Measurements from ENCODE around the gene ACSL1. TPM values are rescaled to one million over a fixed set of nuclear protein-coding genes. Genes with fewer than 3 reads are reported as not detected.

ACSL1 gene
- total RNA-seq, 1 experiment from 2014 or later, result 20.0 TPM

DNA sequence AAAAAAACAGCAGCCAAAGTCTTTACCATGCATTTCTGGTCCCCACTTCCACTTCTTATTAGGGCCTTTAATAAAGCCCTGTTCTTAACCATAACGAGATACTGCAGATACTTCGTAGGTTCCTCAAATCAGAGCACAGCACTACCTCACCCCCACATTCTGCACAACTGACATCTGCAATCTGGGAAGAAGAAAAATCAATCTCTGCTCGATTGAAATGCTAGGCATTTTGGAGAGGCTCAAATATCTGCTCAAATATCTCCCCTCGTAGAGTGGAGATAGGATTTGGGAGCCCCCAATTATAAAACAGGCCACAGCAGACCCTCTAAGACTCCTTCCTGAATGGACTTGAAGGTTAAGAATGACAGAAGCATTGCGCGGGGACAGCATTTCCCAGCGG, 51.6 kb downstream of the ACSL1 start:
- no peak overlapping the region for H3K9ac ChIP-seq (ENCODE audit: low read length)
- no peak overlapping the region for H2AFZ ChIP-seq (ENCODE audit: low read length)
- H3K4me3 ChIP-seq (ENCODE audit: low read length), result no peak overlapping the region
- ChIA-PET CTCF (no interaction called here), POLR2A (ENCODE audit: unreplicated experiment) (interaction anchor here (0.5 kb wide), 1 partner anchor 45 kb away, joined by 24 read pairs; no protein-coding TSS in a partner anchor)
- ATAC-seq (no peak), DNase-seq (no peak)
- no peak overlapping the region for H3K4me2 ChIP-seq (ENCODE audit: low read length)
- BruUV-seq (replicated peaks), result no TSS peak
- no peaks in the 10 kb centered on the region for H4K20me1 ChIP-seq (ENCODE audit: low read length)
- H3K9me2 ChIP-seq (replicated peaks; ENCODE audit: low read length), result no peaks in the 10 kb centered on the region
- H3K36me3 ChIP-seq (ENCODE audit: low read depth, low read length), result no peaks in the 10 kb centered on the region
- no peak overlapping the region for H3K27ac ChIP-seq (ENCODE audit: low read length)
- no peaks in the 10 kb centered on the region for H3K4me1 ChIP-seq (ENCODE audit: insufficient read depth, low read length)
- H3K9me3 ChIP-seq (ENCODE audit: low read length), result no peaks in the 10 kb centered on the region
- no peaks in the 10 kb centered on the region for H3K27me3 ChIP-seq (ENCODE audit: low read length)
- no peaks in the 10 kb centered on the region for H3F3A ChIP-seq (ENCODE audit: low read length, unreplicated experiment)
- intact Hi-C loops (cut with micrococcal nuclease), result no loop called here
- TF ChIP-seq EZH2phosphoT487 (IDR thresholded peaks at IDR 0.05; ENCODE audit: borderline replicate concordance, low read length) (no peak), EZH2 (IDR thresholded peaks at IDR 0.05; ENCODE audit: low read length, unreplicated experiment) (no peak)
- TF ChIP-seq, protein P1, sequence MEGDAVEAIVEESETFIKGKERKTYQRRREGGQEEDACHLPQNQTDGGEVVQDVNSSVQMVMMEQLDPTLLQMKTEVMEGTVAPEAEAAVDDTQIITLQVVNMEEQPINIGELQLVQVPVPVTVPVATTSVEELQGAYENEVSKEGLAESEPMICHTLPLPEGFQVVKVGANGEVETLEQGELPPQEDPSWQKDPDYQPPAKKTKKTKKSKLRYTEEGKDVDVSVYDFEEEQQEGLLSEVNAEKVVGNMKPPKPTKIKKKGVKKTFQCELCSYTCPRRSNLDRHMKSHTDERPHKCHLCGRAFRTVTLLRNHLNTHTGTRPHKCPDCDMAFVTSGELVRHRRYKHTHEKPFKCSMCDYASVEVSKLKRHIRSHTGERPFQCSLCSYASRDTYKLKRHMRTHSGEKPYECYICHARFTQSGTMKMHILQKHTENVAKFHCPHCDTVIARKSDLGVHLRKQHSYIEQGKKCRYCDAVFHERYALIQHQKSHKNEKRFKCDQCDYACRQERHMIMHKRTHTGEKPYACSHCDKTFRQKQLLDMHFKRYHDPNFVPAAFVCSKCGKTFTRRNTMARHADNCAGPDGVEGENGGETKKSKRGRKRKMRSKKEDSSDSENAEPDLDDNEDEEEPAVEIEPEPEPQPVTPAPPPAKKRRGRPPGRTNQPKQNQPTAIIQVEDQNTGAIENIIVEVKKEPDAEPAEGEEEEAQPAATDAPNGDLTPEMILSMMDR (conservative IDR thresholded peaks at IDR 0.05; ENCODE audit: low read depth, low read length), result no peak
- no peaks in the 10 kb centered on the region for H3K79me2 ChIP-seq (ENCODE audit: low read length)

DNA sequence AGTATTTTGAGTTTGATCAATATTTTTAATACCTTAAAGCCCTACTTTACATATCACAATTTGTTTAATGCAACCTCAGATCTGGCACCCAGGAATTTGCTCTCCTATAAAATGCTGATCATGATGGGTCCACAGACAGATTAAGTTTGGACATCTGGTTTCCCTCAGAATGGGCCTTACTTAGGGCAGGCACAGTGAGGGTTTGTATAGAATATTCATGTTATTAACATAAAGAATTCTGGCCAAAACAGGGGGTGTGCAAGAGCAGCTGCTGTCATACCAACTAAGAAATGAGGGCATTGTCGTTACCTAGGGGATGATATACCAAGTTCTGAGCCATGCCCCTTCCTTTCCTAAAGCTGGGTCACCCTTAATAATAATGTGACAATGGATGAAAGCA, 54.4 kb downstream of the ACSL1 start:
- no peaks in the 10 kb centered on the region for H4K20me1 ChIP-seq (ENCODE audit: low read length)
- no peaks in the 10 kb centered on the region for H3K27me3 ChIP-seq (ENCODE audit: low read length)
- no peak overlapping the region for H3K4me2 ChIP-seq (ENCODE audit: low read length)
- H3K9me3 ChIP-seq (ENCODE audit: low read length), result no peaks in the 10 kb centered on the region
- TF ChIP-seq EZH2 (IDR thresholded peaks at IDR 0.05; ENCODE audit: low read length, unreplicated experiment), result no peak
- no peak for TF ChIP-seq EZH2phosphoT487 (IDR thresholded peaks at IDR 0.05; ENCODE audit: borderline replicate concordance, low read length)
- TF ChIP-seq, protein P1 (conservative IDR thresholded peaks at IDR 0.05; ENCODE audit: low read depth, low read length), result no peak
- ChIA-PET POLR2A (ENCODE audit: unreplicated experiment) (no interaction called here), CTCF (no interaction called here)
- no peak overlapping the region for H2AFZ ChIP-seq (ENCODE audit: low read length)
- no peak for ATAC-seq
- BruUV-seq (replicated peaks), result no TSS peak
- H3F3A ChIP-seq (ENCODE audit: low read length, unreplicated experiment), result no peaks in the 10 kb centered on the region
- no peaks in the 10 kb centered on the region for H3K79me2 ChIP-seq (ENCODE audit: low read length)
- no peaks in the 10 kb centered on the region for H3K36me3 ChIP-seq (ENCODE audit: low read depth, low read length)
- intact Hi-C loops (cut with micrococcal nuclease), result no loop called here
- no peak overlapping the region for H3K4me3 ChIP-seq (ENCODE audit: low read length)
- no peak overlapping the region for H3K27ac ChIP-seq (ENCODE audit: low read length)
- no peaks in the 10 kb centered on the region for H3K4me1 ChIP-seq (ENCODE audit: insufficient read depth, low read length)
- H3K9me2 ChIP-seq (replicated peaks; ENCODE audit: low read length), result no peaks in the 10 kb centered on the region
- H3K9ac ChIP-seq (ENCODE audit: low read length), result no peak overlapping the region
- DNase-seq, result no peak

DNA sequence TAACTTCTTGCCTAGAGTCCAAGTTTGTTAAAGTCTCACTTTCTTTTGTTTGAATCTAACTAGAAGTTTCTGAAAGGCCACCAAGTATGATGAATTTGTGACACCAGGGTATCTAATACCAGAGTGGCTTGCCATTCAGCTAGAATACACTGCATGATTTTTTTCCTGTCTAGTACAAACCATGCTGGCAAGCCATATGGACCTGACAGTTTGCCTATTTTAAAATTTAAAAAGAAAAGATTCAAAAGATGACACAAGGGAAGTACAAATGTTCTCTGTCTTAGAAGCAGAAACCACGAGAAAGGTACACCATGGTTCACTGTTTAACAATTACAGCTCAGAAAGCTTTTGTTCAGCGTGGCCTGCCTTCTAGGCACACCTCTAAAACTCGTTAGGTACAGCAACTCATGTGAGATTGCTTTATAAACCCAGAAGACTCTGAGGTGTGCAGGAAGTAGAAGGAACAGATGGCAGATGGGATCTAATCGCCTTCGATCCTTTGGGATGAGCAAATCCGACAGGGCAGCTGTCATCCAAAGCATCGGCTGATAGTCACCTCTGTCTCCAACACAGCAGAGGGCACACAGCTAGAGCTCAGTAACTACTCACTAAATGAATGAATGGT, 56.5 kb downstream of the ACSL1 start:
- H3K36me3 ChIP-seq (ENCODE audit: low read depth, low read length), result no peaks in the 10 kb centered on the region

More for the DNA sequence above, 56.5 kb downstream of the ACSL1 start:
- TF ChIP-seq EZH2phosphoT487 (IDR thresholded peaks at IDR 0.05; ENCODE audit: borderline replicate concordance, low read length) (no peak), EZH2 (IDR thresholded peaks at IDR 0.05; ENCODE audit: low read length, unreplicated experiment) (no peak)
- TF ChIP-seq, protein P1 (conservative IDR thresholded peaks at IDR 0.05; ENCODE audit: low read depth, low read length), result no peak
- ChIA-PET POLR2A (ENCODE audit: unreplicated experiment) (no interaction called here), CTCF (no interaction called here)
- no peaks in the 10 kb centered on the region for H4K20me1 ChIP-seq (ENCODE audit: low read length)
- no peak overlapping the region for H3K27ac ChIP-seq (ENCODE audit: low read length)
- ATAC-seq, result no peak
- no peaks in the 10 kb centered on the region for H3K79me2 ChIP-seq (ENCODE audit: low read length)
- no peaks in the 10 kb centered on the region for H3F3A ChIP-seq (ENCODE audit: low read length, unreplicated experiment)
- no peaks in the 10 kb centered on the region for H3K4me1 ChIP-seq (ENCODE audit: insufficient read depth, low read length)
- intact Hi-C loops (cut with micrococcal nuclease), result no loop called here
- no peak for DNase-seq
- no peak overlapping the region for H3K4me3 ChIP-seq (ENCODE audit: low read length)
- H3K4me2 ChIP-seq (ENCODE audit: low read length), result no peak overlapping the region
- no peaks in the 10 kb centered on the region for H3K9me3 ChIP-seq (ENCODE audit: low read length)
- H3K27me3 ChIP-seq (ENCODE audit: low read length), result no peaks in the 10 kb centered on the region
- no TSS peak for BruUV-seq (replicated peaks)
- no peak overlapping the region for H2AFZ ChIP-seq (ENCODE audit: low read length)
- H3K9me2 ChIP-seq (replicated peaks; ENCODE audit: low read length), result no peaks in the 10 kb centered on the region
- H3K9ac ChIP-seq (ENCODE audit: low read length), result no peak overlapping the region
